GM12878 (cell line): ENCODE measurements around the gene FRRS1L. TPM values are rescaled to one million over a fixed set of nuclear protein-coding genes. Genes with fewer than 3 reads are reported as not detected.

Experiments used
- ATAC-seq: fragments of 200-7000 bp; cut with Tn5 transposase; 3 replicates; pipeline ENCODE4 v1.9.1; 2020; ENCODE audit warnings: mild to moderate bottlenecking, moderate library complexity
- BruUV-seq: library from RNA; stranded (reverse); fragments of 400-500 nt; replicated peaks from 2 replicates; lab custom pipeline; 2021; lab: Mats Ljungman, UMichigan
- CTCF ChIA-PET: fragments of 300-600 bp; sonication (Branson Sonifier 250); formaldehyde crosslinking; extraction: SDS; loops from one replicate; lab custom pipeline; 2021; ENCODE audit warnings: inconsistent platforms; lab: Yijun Ruan, JAX
- POLR2A ChIA-PET: fragments of 350-600 bp; formaldehyde crosslinking; extraction: SDS; loops from one replicate; lab custom pipeline; 2021; ENCODE audit warnings: inconsistent platforms; lab: Charles Lee
- RAD21 ChIA-PET: fragments of 300-600 bp; sonication (Branson Sonifier 250); formaldehyde crosslinking; loops from one replicate; lab custom pipeline; 2023; ENCODE audit warnings: antibody characterized with exemption; ENCODE audit not compliant: unreplicated experiment; lab: Charles Lee
- SMC1A ChIA-PET: fragments of 300-600 bp; sonication (Branson Sonifier 250); formaldehyde crosslinking; loops from one replicate; lab custom pipeline; 2023; ENCODE audit not compliant: unreplicated experiment, uncharacterized antibody; lab: Charles Lee
- DNase-seq: peaks from one replicate; pipeline ENCODE4 v3.0.0-alpha.2; 2011; ENCODE audit warnings: low read depth, low spot score
- FAIRE-seq: peaks from 3 replicates; lab custom pipeline; 2011; peaks lifted over from hg19 to GRCh38; lab: Jason Lieb, UNC
- H2AFZ ChIP-seq: 2 replicates; pipeline ENCODE4 v1.6.0; 2011; ENCODE audit warnings: low read depth, low read length, control low read depth; ENCODE audit not compliant: control insufficient read depth
- H3K27ac ChIP-seq: 2 replicates; pipeline ENCODE4 v1.5.1; 2011; ENCODE audit warnings: control low read depth; ENCODE audit not compliant: control insufficient read depth, insufficient read depth
- H3K27me3 ChIP-seq, 2 experiments: replicated peaks in 1 of 2; 2 replicates each; pipeline versions ENCODE4 v1.6.0 to v1.6.1; 2011; ENCODE audit warnings: low read length in 1 of 2; ENCODE audit not compliant: control insufficient read depth in 2 of 2, insufficient read depth in 2 of 2
- H3K36me3 ChIP-seq, 2 experiments: 2 replicates each; pipeline ENCODE4 v1.5.1; 2011; ENCODE audit warnings: low read length in 1 of 2; ENCODE audit not compliant: control insufficient read depth in 2 of 2, insufficient read depth in 2 of 2
- H3K4me1 ChIP-seq: 2 replicates; pipeline ENCODE4 v1.6.1; 2011; ENCODE audit warnings: mild to moderate bottlenecking, low read length, moderate library complexity, mixed read lengths; ENCODE audit not compliant: control insufficient read depth, insufficient read depth
- H3K4me2 ChIP-seq: 2 replicates; pipeline ENCODE4 v1.6.0; 2011; ENCODE audit warnings: control low read depth; ENCODE audit not compliant: control insufficient read depth, insufficient read depth
- H3K4me3 ChIP-seq: fragments of 200-600 bp; sonication (generic); 2 replicates; pipeline ENCODE4 v1.5.1; 2016
- H3K79me2 ChIP-seq: 2 replicates; pipeline ENCODE4 v1.6.0; 2011; ENCODE audit warnings: low read length; ENCODE audit not compliant: control insufficient read depth, insufficient read depth
- H3K9ac ChIP-seq: 2 replicates; pipeline ENCODE4 v1.8.0; 2011; ENCODE audit warnings: low read length, control low read depth, mixed read lengths; ENCODE audit not compliant: control insufficient read depth, insufficient read depth
- H3K9me3 ChIP-seq: replicated peaks from 3 replicates; pipeline ENCODE4 v1.5.1; 2011; ENCODE audit warnings: mild to moderate bottlenecking, low read length; ENCODE audit not compliant: control insufficient read depth, insufficient read depth
- H4K20me1 ChIP-seq: 2 replicates; pipeline ENCODE4 v1.6.0; 2011; ENCODE audit not compliant: control insufficient read depth, insufficient read depth
- EP300 ChIP-seq, 2 experiments: fragments of 150-350 bp in 1 of 2; IDR thresholded peaks; 2 replicates each; pipeline ENCODE4 v1.6.1; 2011 to 2012; ENCODE audit warnings: low read depth in 2 of 2, low read length in 2 of 2, borderline replicate concordance in 1 of 2, improper control_type of control experiment in 1 of 2, inconsistent platforms in 1 of 2; ENCODE audit not compliant: control insufficient read depth in 1 of 2
- JUNB ChIP-seq: IDR thresholded peaks from 2 replicates; pipeline ENCODE4 v1.6.1; 2016; ENCODE audit warnings: antibody characterized with exemption, mild to moderate bottlenecking
- SMAD1 ChIP-seq: fragments of 450-650 bp; IDR thresholded peaks from 2 replicates; pipeline ENCODE4 v1.6.1; 2018; ENCODE audit warnings: mild to moderate bottlenecking, low read depth; ENCODE audit not compliant: partially characterized antibody
- TAF1 ChIP-seq: IDR thresholded peaks from 2 replicates; pipeline ENCODE4 v1.6.1; 2011; ENCODE audit warnings: mild to moderate bottlenecking, low read depth, low read length, borderline replicate concordance
- ZSCAN29 ChIP-seq: fragments of 450-650 bp; IDR thresholded peaks from 2 replicates; pipeline ENCODE4 v1.6.1; 2017; ENCODE audit warnings: mild to moderate bottlenecking, moderate library complexity
- WGBS: methylation state at CpG from one replicate; pipeline ENCODE4 v1.1.6; 2016; ENCODE audit warnings: low lambda C conversion rate; ENCODE audit not compliant: insufficient replicate concordance, insufficient coverage; ENCODE audit errors: missing lambda C conversion rate; 5-methylcytosine and 5-hydroxymethylcytosine counted together
- in situ Hi-C: fragments of 300-500 bp; cut with MboI; formaldehyde crosslinking; loops from 9 replicates; pipeline ENCODE4 v1.14.3; 2018; ENCODE audit warnings: mixed read lengths
- intact Hi-C: fragments of 100-400 bp; cut with micrococcal nuclease; formaldehyde crosslinking; loops from one replicate; pipeline ENCODE4 v1.14.2; 2022; ENCODE audit not compliant: unreplicated experiment
- polyA plus RNA-seq, 11 experiments: library from polyadenylated mRNA; depleted of rRNA in 4 of 11; unstranded in 6 of 11; stranded (reverse) in 5 of 11; fragments of >200 nt; fragmentation: Nextera tagmentation in 4 of 11; fragmentation: Illumina TruSeq in 1 of 11; extraction: Ambion mirVana in 4 of 11; extraction: Trizol in 1 of 11; gene quantifications; 1 replicate in 1 of 11; 2 replicates in 10 of 11; pipeline versions ENCODE4 v1.2.1 to v1.2.3, GENCODE V29; 2011 to 2016; ENCODE audit warnings: inconsistent platforms in 2 of 11, missing spikeins in 2 of 11, low read depth in 1 of 11
- small RNA-seq: library from RNA; depleted of rRNA; stranded (forward); fragments of <200 nt; gene quantifications from one replicate; pipeline ENCODE3, GENCODE V24; 2014
- total RNA-seq, 4 experiments: library from RNA; depleted of rRNA in 3 of 4; stranded (reverse); fragments of >200 nt in 3 of 4; fragmentation: Illumina TruSeq in 1 of 4; extraction: Trizol in 1 of 4; gene quantifications; 2 replicates each; pipeline versions ENCODE4 v1.2.1 to v1.2.3, GENCODE V29; 2013 to 2021
- TF ChIP-seq, protein P1 (sequence below): IDR thresholded peaks from 2 replicates; pipeline ENCODE4 v1.6.1; 2011; ENCODE audit warnings: low read depth, low read length, improper control_type of control experiment, borderline replicate concordance

Gene FRRS1L
- total and polyA plus RNA-seq, 10 of the 15 experiments (the other 5 are each of a cell fraction or from before 2014, with no cell fraction given) = not detected

- Histone ChIP-seq H3K79me2 (no peaks in the 10 kb centered on the region), H3K9ac (no peak overlapping the region), H4K20me1 (no peaks in the 10 kb centered on the region), H3K27ac (no peak overlapping the region), H3K4me2 (no peak overlapping the region), H3K36me3 (peaks cover 0 to 17% of the 10 kb centered on the region in 2 experiments; a peak in 2 of 4 replicates), H2AFZ (no peak overlapping the region), H3K4me3 (no peak overlapping the region), H3K27me3 (no peaks in the 10 kb centered on the region), H3K4me1 (peaks cover 9% of the 10 kb centered on the region; the same call in 1 of the 2 replicates), H3K9me3 (no peaks in the 10 kb centered on the region)
- FAIRE-seq (no peak), ATAC-seq (no peak), DNase-seq (no peak)
- ChIA-PET CTCF (interaction anchor here (0.6 to 1.0 kb wide), 3 partner anchors 10 to 500 kb away, joined by 3 read pairs; no protein-coding TSS in a partner anchor), RAD21 (no interaction called here), POLR2A (interaction anchor here (1.1 kb wide), 1 partner anchor 28 kb away, joined by 3 read pairs; no protein-coding TSS in a partner anchor), SMC1A (interaction anchor here (0.7 to 1.9 kb wide), 2 partner anchors 21 to 28 kb away, joined by 3 to 4 read pairs; no protein-coding TSS in a partner anchor)
- BruUV-seq = no TSS peak
- 96% methylated on average over 2 of the region's 2 CpGs for WGBS
- in situ Hi-C loops = no loop called here
- intact Hi-C loops = no loop called here
- TF ChIP-seq, protein P1, sequence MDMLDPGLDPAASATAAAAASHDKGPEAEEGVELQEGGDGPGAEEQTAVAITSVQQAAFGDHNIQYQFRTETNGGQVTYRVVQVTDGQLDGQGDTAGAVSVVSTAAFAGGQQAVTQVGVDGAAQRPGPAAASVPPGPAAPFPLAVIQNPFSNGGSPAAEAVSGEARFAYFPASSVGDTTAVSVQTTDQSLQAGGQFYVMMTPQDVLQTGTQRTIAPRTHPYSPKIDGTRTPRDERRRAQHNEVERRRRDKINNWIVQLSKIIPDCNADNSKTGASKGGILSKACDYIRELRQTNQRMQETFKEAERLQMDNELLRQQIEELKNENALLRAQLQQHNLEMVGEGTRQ = no peak
- TF ChIP-seq JUNB = no peak
- no peak for TF ChIP-seq TAF1
- TF ChIP-seq ZSCAN29 = no peak
- TF ChIP-seq EP300 (IDR thresholded peaks at IDR 0.05; ENCODE audit: borderline replicate concordance in 1 of 2, control insufficient read depth in 1 of 2, low read depth in 2 of 2, low read length in 2 of 2) = no peak
- no peak for TF ChIP-seq SMAD1
Observed at GRCh38 chr9:109082091-109082620, 84.9 kb downstream of the FRRS1L start.

Small RNA genes lying within 50 kb of the gene (small RNA-seq; reads per million reads assigned to genes)
- gene RNU6-984P = not detected

Other genes starting within 250 kb of the FRRS1L start
- gene ELP1, start 233.1 kb downstream of the FRRS1L start, total RNA-seq (2014; rRNA removed) = 24.7 and 34.1 TPM in 2 replicates
- 27.6 and 28.2 TPM in 2 replicates for gene ELP1, start 233.1 kb downstream of the FRRS1L start, total RNA-seq (2014; rRNA removed; fragmentation: Illumina TruSeq; extraction: Trizol)
- 20.1 and 20.7 TPM in 2 replicates for gene ELP1, start 233.1 kb downstream of the FRRS1L start, total RNA-seq (2021)
- gene ELP1, start 233.1 kb downstream of the FRRS1L start, polyA plus RNA-seq (2011; rRNA removed) = 29.9 and 36.6 TPM in 2 replicates
- gene ELP1, start 233.1 kb downstream of the FRRS1L start, polyA plus RNA-seq (2014; fragmentation: Illumina TruSeq; extraction: Trizol) = 29.6 and 30.7 TPM in 2 replicates
- gene ELP1, start 233.1 kb downstream of the FRRS1L start, polyA plus RNA-seq (2014; fragmentation: Nextera tagmentation; extraction: Ambion mirVana) = 10 to 100 TPM in 1 of 2 experiments, 1 to 10 TPM in 1; 9.7 to 14.4 TPM
- gene ELP1, start 233.1 kb downstream of the FRRS1L start, polyA plus RNA-seq (2014; rRNA removed) = 21.0 and 26.9 TPM in 2 replicates
- 10 to 100 TPM; 25.1 to 28.0 TPM for gene ELP1, start 233.1 kb downstream of the FRRS1L start, polyA plus RNA-seq (2016; fragmentation: Nextera tagmentation; extraction: Ambion mirVana)
- gene ABITRAM, start 232.8 kb downstream of the FRRS1L start, total RNA-seq (2014; rRNA removed) = 5.1 and 5.2 TPM in 2 replicates
- 9.9 and 11.7 TPM in 2 replicates for gene ABITRAM, start 232.8 kb downstream of the FRRS1L start, total RNA-seq (2014; rRNA removed; fragmentation: Illumina TruSeq; extraction: Trizol)
- gene ABITRAM, start 232.8 kb downstream of the FRRS1L start, total RNA-seq (2021) = 7.7 and 7.8 TPM in 2 replicates
- gene ABITRAM, start 232.8 kb downstream of the FRRS1L start, polyA plus RNA-seq (2011; rRNA removed) = 18.4 and 23.6 TPM in 2 replicates
- gene ABITRAM, start 232.8 kb downstream of the FRRS1L start, polyA plus RNA-seq (2014; fragmentation: Illumina TruSeq; extraction: Trizol) = 17.3 TPM in 2 replicates
- 1 to 10 TPM; 8.5 to 8.8 TPM for gene ABITRAM, start 232.8 kb downstream of the FRRS1L start, polyA plus RNA-seq (2014; fragmentation: Nextera tagmentation; extraction: Ambion mirVana)
- 8.3 and 9.5 TPM in 2 replicates for gene ABITRAM, start 232.8 kb downstream of the FRRS1L start, polyA plus RNA-seq (2014; rRNA removed)
- 10 to 100 TPM; 15.3 to 18.3 TPM for gene ABITRAM, start 232.8 kb downstream of the FRRS1L start, polyA plus RNA-seq (2016; fragmentation: Nextera tagmentation; extraction: Ambion mirVana)
- 34.5 and 46.3 TPM in 2 replicates for gene CTNNAL1, start 153.8 kb downstream of the FRRS1L start, total RNA-seq (2014; rRNA removed)
- 56.8 and 61.5 TPM in 2 replicates for gene CTNNAL1, start 153.8 kb downstream of the FRRS1L start, total RNA-seq (2014; rRNA removed; fragmentation: Illumina TruSeq; extraction: Trizol)
- gene CTNNAL1, start 153.8 kb downstream of the FRRS1L start, total RNA-seq (2021) = 41.9 and 43.4 TPM in 2 replicates
- gene CTNNAL1, start 153.8 kb downstream of the FRRS1L start, polyA plus RNA-seq (2011; rRNA removed) = 16.3 and 26.1 TPM in 2 replicates
- 53.8 and 54.9 TPM in 2 replicates for gene CTNNAL1, start 153.8 kb downstream of the FRRS1L start, polyA plus RNA-seq (2014; fragmentation: Illumina TruSeq; extraction: Trizol)
- 10 to 100 TPM; 27.2 to 48.4 TPM for gene CTNNAL1, start 153.8 kb downstream of the FRRS1L start, polyA plus RNA-seq (2014; fragmentation: Nextera tagmentation; extraction: Ambion mirVana)
- gene CTNNAL1, start 153.8 kb downstream of the FRRS1L start, polyA plus RNA-seq (2014; rRNA removed) = 23.8 and 27.6 TPM in 2 replicates
- 10 to 100 TPM; 77.5 to 82.5 TPM for gene CTNNAL1, start 153.8 kb downstream of the FRRS1L start, polyA plus RNA-seq (2016; fragmentation: Nextera tagmentation; extraction: Ambion mirVana)
- gene TMEM245, start 47.3 kb downstream of the FRRS1L start, total RNA-seq (2014; rRNA removed) = 15.1 and 19.0 TPM in 2 replicates
- 21.5 and 23.0 TPM in 2 replicates for gene TMEM245, start 47.3 kb downstream of the FRRS1L start, total RNA-seq (2014; rRNA removed; fragmentation: Illumina TruSeq; extraction: Trizol)
- 19.2 and 20.0 TPM in 2 replicates for gene TMEM245, start 47.3 kb downstream of the FRRS1L start, total RNA-seq (2021)
- gene TMEM245, start 47.3 kb downstream of the FRRS1L start, polyA plus RNA-seq (2011; rRNA removed) = 36.1 and 39.5 TPM in 2 replicates
- 21.3 and 26.9 TPM in 2 replicates for gene TMEM245, start 47.3 kb downstream of the FRRS1L start, polyA plus RNA-seq (2014; fragmentation: Illumina TruSeq; extraction: Trizol)
- gene TMEM245, start 47.3 kb downstream of the FRRS1L start, polyA plus RNA-seq (2014; fragmentation: Nextera tagmentation; extraction: Ambion mirVana) = 10 to 100 TPM in 1 of 2 experiments, 1 to 10 TPM in 1; 7.4 to 11.0 TPM
- 11.8 and 14.9 TPM in 2 replicates for gene TMEM245, start 47.3 kb downstream of the FRRS1L start, polyA plus RNA-seq (2014; rRNA removed)
- gene TMEM245, start 47.3 kb downstream of the FRRS1L start, polyA plus RNA-seq (2016; fragmentation: Nextera tagmentation; extraction: Ambion mirVana) = 10 to 100 TPM; 18.9 to 19.2 TPM
- gene EPB41L4B, start 153.8 kb upstream of the FRRS1L start, total RNA-seq (2014; rRNA removed) = 0.05 and 0.11 TPM in 2 replicates
- 0.13 and 0.14 TPM in 2 replicates for gene EPB41L4B, start 153.8 kb upstream of the FRRS1L start, total RNA-seq (2014; rRNA removed; fragmentation: Illumina TruSeq; extraction: Trizol)
- gene EPB41L4B, start 153.8 kb upstream of the FRRS1L start, total RNA-seq (2021) = 0.16 and 0.28 TPM in 2 replicates
- gene EPB41L4B, start 153.8 kb upstream of the FRRS1L start, polyA plus RNA-seq (2011; rRNA removed) = 0.75 and 1.6 TPM in 2 replicates
- gene EPB41L4B, start 153.8 kb upstream of the FRRS1L start, polyA plus RNA-seq (2014; fragmentation: Illumina TruSeq; extraction: Trizol) = 0.13 and 0.35 TPM in 2 replicates
- gene EPB41L4B, start 153.8 kb upstream of the FRRS1L start, polyA plus RNA-seq (2014; fragmentation: Nextera tagmentation; extraction: Ambion mirVana) = under 1 TPM; 0.04 to 0.13 TPM
- gene EPB41L4B, start 153.8 kb upstream of the FRRS1L start, polyA plus RNA-seq (2014; rRNA removed) = 0.05 and 0.24 TPM in 2 replicates
- under 1 TPM in 1 of 2 experiments, not detected in 1; 0.08 TPM for gene EPB41L4B, start 153.8 kb upstream of the FRRS1L start, polyA plus RNA-seq (2016; fragmentation: Nextera tagmentation; extraction: Ambion mirVana)